Epithelial cell of proximal tubule (primary cell): ENCODE measurements around the gene DENND4A. TPM values are rescaled to one million over a fixed set of nuclear protein-coding genes. Genes with fewer than 3 reads are reported as not detected.

Experiments used
- DNase-seq: peaks from one replicate; pipeline ENCODE4 v3.0.0-alpha.2; 2011; ENCODE audit warnings: low read depth
- H3K4me3 ChIP-seq: 2 replicates; pipeline ENCODE4 v1.5.1; 2011; ENCODE audit warnings: low read depth, mild to moderate bottlenecking, low read length
- CTCF ChIP-seq: conservative IDR thresholded peaks from 2 replicates; pipeline ENCODE4 v1.5.1; 2012; ENCODE audit warnings: low read depth, mild to moderate bottlenecking, low read length
- total RNA-seq: library from RNA; depleted of rRNA; stranded (reverse); fragments of >200 nt; gene quantifications from 2 replicates; pipeline ENCODE4 v1.2.3, GENCODE V29; 2015

DENND4A gene
- total RNA-seq, 1 donor from 2014 or later, result 5.2 TPM

- H3K4me3 ChIP-seq, result no peak overlapping the region
- no peak for DNase-seq
- no peak for TF ChIP-seq CTCF
Measured at GRCh38 chr15:65680544-65680943, 111.5 kb downstream of the DENND4A start.

GRCh38 chr15:65676123-65676522 is 116.0 kb downstream of the DENND4A start:
- DNase-seq, result no peak
- no peak overlapping the region for H3K4me3 ChIP-seq
- no peak for TF ChIP-seq CTCF

GRCh38 chr15:65675551-65675950 is 116.5 kb downstream of the DENND4A start:
- H3K4me3 ChIP-seq, result no peak overlapping the region
- DNase-seq, result no peak
- TF ChIP-seq CTCF, result no peak

- H3K4me3 ChIP-seq, result no peak overlapping the region
- DNase-seq, result peak; percentile 74
- no peak for TF ChIP-seq CTCF
Measured at GRCh38 chr15:65666257-65666656, 125.8 kb downstream of the DENND4A start.

GRCh38 chr15:65663521-65663920 is 128.6 kb downstream of the DENND4A start:
- TF ChIP-seq CTCF, result no peak
- no peak for DNase-seq

GRCh38 chr15:65660927-65661326 is 131.2 kb downstream of the DENND4A start:
- no peak for DNase-seq
- TF ChIP-seq CTCF, result no peak
- no peak overlapping the region for H3K4me3 ChIP-seq

More at GRCh38 chr15:65663521-65663920, 128.6 kb downstream of the DENND4A start:
- H3K4me3 ChIP-seq, result no peak overlapping the region

GRCh38 chr15:65659502-65660052 is 132.5 kb downstream of the DENND4A start:
- H3K4me3 ChIP-seq, result no peak overlapping the region
- no peak for TF ChIP-seq CTCF
- no peak for DNase-seq
